DND-41 (cell line): ENCODE results near the gene SERGEF.

Experiments
- EZH2 ChIP-seq: IDR thresholded peaks from 3 replicates; pipeline ENCODE4 v1.6.1; 2012; ENCODE audit warnings: borderline replicate concordance, low read depth, mild to moderate bottlenecking, moderate library complexity, low read length, inconsistent platforms; ENCODE audit not compliant: severe bottlenecking
- TF ChIP-seq, protein P1 (sequence below): IDR thresholded peaks from 2 replicates; pipeline ENCODE4 v1.5.1; 2012; ENCODE audit warnings: borderline replicate concordance, low read length, moderate library complexity, mild to moderate bottlenecking; ENCODE audit not compliant: poor library complexity, severe bottlenecking; ENCODE audit errors: extremely low read depth

DNA sequence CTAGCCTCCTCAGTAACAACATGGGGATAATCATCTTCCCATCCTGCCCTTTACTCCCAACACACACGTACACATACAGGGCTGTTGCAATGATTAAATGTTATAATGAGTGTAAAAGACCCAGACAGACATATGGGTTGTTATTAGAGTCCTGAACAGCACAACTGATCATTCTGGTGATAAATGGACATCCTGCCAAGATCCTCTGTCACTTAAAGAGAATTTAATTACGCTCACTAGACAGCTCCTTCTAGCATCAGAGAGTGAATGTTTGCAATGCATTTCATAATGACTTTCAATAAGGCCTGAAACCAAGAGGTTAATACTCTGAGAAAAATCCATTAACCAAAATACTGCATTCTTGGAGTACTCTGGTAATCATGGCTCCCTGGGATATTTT is 162.5 kb downstream of the SERGEF start:
- TF ChIP-seq, protein P1, sequence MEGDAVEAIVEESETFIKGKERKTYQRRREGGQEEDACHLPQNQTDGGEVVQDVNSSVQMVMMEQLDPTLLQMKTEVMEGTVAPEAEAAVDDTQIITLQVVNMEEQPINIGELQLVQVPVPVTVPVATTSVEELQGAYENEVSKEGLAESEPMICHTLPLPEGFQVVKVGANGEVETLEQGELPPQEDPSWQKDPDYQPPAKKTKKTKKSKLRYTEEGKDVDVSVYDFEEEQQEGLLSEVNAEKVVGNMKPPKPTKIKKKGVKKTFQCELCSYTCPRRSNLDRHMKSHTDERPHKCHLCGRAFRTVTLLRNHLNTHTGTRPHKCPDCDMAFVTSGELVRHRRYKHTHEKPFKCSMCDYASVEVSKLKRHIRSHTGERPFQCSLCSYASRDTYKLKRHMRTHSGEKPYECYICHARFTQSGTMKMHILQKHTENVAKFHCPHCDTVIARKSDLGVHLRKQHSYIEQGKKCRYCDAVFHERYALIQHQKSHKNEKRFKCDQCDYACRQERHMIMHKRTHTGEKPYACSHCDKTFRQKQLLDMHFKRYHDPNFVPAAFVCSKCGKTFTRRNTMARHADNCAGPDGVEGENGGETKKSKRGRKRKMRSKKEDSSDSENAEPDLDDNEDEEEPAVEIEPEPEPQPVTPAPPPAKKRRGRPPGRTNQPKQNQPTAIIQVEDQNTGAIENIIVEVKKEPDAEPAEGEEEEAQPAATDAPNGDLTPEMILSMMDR: no peak
- TF ChIP-seq EZH2: no peak
